ENCODE results near the gene SMURF2.

- TF ChIP-seq ZC3H11A (IDR thresholded peaks at IDR 0.05) (no peak), CTCF (IDR thresholded peaks at IDR 0.05) (no peak), POLR2A (IDR thresholded peaks at IDR 0.05; ENCODE audit: low read length) (no peak), CEBPB (IDR thresholded peaks at IDR 0.05) (no peak), HDAC2 (IDR thresholded peaks at IDR 0.05) (no peak), EP300 (IDR thresholded peaks at IDR 0.05) (no peak), ESRRA (IDR thresholded peaks at IDR 0.05; ENCODE audit: borderline replicate concordance, low read length) (no peak), MAZ (IDR thresholded peaks at IDR 0.05; ENCODE audit: borderline replicate concordance, low read depth, low read length) (no peak), ELK1 (IDR thresholded peaks at IDR 0.05; ENCODE audit: low read depth, low read length) (no peak), CBX8 (IDR thresholded peaks at IDR 0.05) (no peak), E2F6 (IDR thresholded peaks at IDR 0.05; ENCODE audit: borderline replicate concordance, low read depth) (no peak), MAX (IDR thresholded peaks at IDR 0.05) (no peak)
Measured at GRCh38 chr17:64537488-64537887, 124.6 kb downstream of the SMURF2 start.
